Measurements from ENCODE around the gene MAGOH. TPM values are rescaled to one million over a fixed set of nuclear protein-coding genes. Genes with fewer than 3 reads are reported as not detected.

Gene MAGOH
- total and polyA plus RNA-seq, 10 of the 15 experiments (the other 5 are each of a cell fraction or from before 2014, with no cell fraction given), result 62.6 to 261 (median 89.8) TPM

DNA sequence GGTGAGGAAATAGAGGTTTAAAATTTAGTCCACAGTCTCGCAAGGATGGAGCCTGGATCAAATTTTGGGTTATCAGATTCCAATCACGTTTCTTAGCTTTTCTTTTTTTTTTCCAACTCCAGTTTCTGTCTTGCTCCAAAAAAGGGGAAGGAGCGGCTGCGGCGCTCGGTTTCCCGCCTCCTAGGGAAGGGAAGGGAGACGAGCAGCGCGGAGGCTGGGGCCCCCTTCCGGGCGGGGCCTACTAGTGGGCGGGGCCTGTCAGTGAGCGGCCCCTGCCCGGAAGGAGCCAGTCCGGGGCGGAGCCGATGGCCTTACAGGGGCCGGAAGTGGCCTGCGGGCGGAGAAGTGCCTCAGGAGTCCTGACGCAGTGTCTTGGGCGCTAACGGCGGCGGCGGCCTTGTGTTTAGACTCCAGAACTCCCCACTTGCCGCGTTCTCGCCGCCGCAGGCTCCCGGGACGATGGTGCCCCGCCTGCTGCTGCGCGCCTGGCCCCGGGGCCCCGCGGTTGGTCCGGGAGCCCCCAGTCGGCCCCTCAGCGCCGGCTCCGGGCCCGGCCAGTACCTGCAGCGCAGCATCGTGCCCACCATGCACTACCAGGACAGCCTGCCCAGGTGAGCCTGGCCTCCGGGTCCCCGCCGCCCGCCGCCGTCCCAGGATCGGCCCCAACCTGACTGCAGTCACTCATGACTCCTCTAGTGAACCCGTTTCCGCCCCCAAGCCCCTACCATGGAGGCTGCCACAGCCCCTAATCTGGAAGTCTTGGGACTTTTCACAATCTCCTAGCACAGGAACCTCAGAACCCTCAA is 41.6 kb downstream of the MAGOH start, which contains the start of gene CPT2 (continued):
- TF ChIP-seq, protein P1, sequence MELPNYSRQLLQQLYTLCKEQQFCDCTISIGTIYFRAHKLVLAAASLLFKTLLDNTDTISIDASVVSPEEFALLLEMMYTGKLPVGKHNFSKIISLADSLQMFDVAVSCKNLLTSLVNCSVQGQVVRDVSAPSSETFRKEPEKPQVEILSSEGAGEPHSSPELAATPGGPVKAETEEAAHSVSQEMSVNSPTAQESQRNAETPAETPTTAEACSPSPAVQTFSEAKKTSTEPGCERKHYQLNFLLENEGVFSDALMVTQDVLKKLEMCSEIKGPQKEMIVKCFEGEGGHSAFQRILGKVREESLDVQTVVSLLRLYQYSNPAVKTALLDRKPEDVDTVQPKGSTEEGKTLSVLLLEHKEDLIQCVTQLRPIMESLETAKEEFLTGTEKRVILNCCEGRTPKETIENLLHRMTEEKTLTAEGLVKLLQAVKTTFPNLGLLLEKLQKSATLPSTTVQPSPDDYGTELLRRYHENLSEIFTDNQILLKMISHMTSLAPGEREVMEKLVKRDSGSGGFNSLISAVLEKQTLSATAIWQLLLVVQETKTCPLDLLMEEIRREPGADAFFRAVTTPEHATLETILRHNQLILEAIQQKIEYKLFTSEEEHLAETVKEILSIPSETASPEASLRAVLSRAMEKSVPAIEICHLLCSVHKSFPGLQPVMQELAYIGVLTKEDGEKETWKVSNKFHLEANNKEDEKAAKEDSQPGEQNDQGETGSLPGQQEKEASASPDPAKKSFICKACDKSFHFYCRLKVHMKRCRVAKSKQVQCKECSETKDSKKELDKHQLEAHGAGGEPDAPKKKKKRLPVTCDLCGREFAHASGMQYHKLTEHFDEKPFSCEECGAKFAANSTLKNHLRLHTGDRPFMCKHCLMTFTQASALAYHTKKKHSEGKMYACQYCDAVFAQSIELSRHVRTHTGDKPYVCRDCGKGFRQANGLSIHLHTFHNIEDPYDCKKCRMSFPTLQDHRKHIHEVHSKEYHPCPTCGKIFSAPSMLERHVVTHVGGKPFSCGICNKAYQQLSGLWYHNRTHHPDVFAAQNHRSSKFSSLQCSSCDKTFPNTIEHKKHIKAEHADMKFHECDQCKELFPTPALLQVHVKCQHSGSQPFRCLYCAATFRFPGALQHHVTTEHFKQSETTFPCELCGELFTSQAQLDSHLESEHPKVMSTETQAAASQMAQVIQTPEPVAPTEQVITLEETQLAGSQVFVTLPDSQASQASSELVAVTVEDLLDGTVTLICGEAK (IDR thresholded peaks at IDR 0.05; ENCODE audit: borderline replicate concordance), result peak; percentile 68; the same call in 1 of the 2 replicates
- TF ChIP-seq KAT2A (conservative IDR thresholded peaks at IDR 0.05; ENCODE audit: control insufficient read depth, low read depth, low read length) (no peak), TARDBP (IDR thresholded peaks at IDR 0.05; ENCODE audit: borderline replicate concordance) (no peak), POLR2A (IDR thresholded peaks at IDR 0.05; ENCODE audit: low read depth, low read length) (peak; percentile 99), IKZF1 (conservative IDR thresholded peaks at IDR 0.05) (peak; percentile 74), FOS (IDR thresholded peaks at IDR 0.05; ENCODE audit: borderline replicate concordance, extremely low read depth, insufficient read length) (no peak), HCFC1 (IDR thresholded peaks at IDR 0.05; ENCODE audit: low read length) (peak; percentile 38; the same call in 1 of the 2 replicates), KDM1A (IDR thresholded peaks at IDR 0.05; ENCODE audit: borderline replicate concordance) (no peak), PML (IDR thresholded peaks at IDR 0.05; ENCODE audit: low read length) (peak; percentile 78; the same call in 1 of the 2 replicates), TCF12 (IDR thresholded peaks at IDR 0.05; ENCODE audit: low read depth, low read length) (no peak), ZNF24 (IDR thresholded peaks at IDR 0.05) (no peak), ATF3 (IDR thresholded peaks at IDR 0.05; ENCODE audit: borderline replicate concordance, extremely low read depth, low read depth, low read length) (no peak), TCF3 (IDR thresholded peaks at IDR 0.05; ENCODE audit: borderline replicate concordance, insufficient read depth, low read depth, low read length) (no peak), ZNF622 (IDR thresholded peaks at IDR 0.05) (no peak), SUZ12 (IDR thresholded peaks at IDR 0.05; ENCODE audit: unreplicated experiment) (no peak), CHD2 (IDR thresholded peaks at IDR 0.05; ENCODE audit: borderline replicate concordance, low read depth, low read length) (no peak), RAD51 (IDR thresholded peaks at IDR 0.05) (no peak), HDAC2 (IDR thresholded peaks at IDR 0.05) (no peak), EGR1 (IDR thresholded peaks at IDR 0.05; ENCODE audit: borderline replicate concordance in 1 of 2, low read depth in 2 of 2, low read length in 2 of 2) (no peak), SMARCA5 (IDR thresholded peaks at IDR 0.05) (peak; percentile 89), GATAD2B (conservative IDR thresholded peaks at IDR 0.05; ENCODE audit: low read depth) (peak; percentile 96)
- TF ChIP-seq, protein P2, sequence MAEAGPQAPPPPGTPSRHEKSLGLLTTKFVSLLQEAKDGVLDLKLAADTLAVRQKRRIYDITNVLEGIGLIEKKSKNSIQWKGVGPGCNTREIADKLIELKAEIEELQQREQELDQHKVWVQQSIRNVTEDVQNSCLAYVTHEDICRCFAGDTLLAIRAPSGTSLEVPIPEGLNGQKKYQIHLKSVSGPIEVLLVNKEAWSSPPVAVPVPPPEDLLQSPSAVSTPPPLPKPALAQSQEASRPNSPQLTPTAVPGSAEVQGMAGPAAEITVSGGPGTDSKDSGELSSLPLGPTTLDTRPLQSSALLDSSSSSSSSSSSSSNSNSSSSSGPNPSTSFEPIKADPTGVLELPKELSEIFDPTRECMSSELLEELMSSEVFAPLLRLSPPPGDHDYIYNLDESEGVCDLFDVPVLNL (IDR thresholded peaks at IDR 0.05; ENCODE audit: low read depth, low read length), result no peak; the same call in 1 of the 2 replicates
- TF ChIP-seq, protein P3, sequence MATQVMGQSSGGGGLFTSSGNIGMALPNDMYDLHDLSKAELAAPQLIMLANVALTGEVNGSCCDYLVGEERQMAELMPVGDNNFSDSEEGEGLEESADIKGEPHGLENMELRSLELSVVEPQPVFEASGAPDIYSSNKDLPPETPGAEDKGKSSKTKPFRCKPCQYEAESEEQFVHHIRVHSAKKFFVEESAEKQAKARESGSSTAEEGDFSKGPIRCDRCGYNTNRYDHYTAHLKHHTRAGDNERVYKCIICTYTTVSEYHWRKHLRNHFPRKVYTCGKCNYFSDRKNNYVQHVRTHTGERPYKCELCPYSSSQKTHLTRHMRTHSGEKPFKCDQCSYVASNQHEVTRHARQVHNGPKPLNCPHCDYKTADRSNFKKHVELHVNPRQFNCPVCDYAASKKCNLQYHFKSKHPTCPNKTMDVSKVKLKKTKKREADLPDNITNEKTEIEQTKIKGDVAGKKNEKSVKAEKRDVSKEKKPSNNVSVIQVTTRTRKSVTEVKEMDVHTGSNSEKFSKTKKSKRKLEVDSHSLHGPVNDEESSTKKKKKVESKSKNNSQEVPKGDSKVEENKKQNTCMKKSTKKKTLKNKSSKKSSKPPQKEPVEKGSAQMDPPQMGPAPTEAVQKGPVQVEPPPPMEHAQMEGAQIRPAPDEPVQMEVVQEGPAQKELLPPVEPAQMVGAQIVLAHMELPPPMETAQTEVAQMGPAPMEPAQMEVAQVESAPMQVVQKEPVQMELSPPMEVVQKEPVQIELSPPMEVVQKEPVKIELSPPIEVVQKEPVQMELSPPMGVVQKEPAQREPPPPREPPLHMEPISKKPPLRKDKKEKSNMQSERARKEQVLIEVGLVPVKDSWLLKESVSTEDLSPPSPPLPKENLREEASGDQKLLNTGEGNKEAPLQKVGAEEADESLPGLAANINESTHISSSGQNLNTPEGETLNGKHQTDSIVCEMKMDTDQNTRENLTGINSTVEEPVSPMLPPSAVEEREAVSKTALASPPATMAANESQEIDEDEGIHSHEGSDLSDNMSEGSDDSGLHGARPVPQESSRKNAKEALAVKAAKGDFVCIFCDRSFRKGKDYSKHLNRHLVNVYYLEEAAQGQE (IDR thresholded peaks at IDR 0.05; ENCODE audit: low read depth, low read length), result 0 out of 2 replicates have a peak, but pooled peaks have one; percentile 40

Measured in GM12878 (cell line).